PC-9 (cell line): ENCODE results near the gene FUT7. TPM values are rescaled to one million over a fixed set of nuclear protein-coding genes. Genes with fewer than 3 reads are reported as not detected.

ENCODE experiments used
- BruUV-seq: library from RNA; stranded (reverse); fragments of 400-500 nt; replicated peaks from 2 replicates; lab custom pipeline; 2021; lab: Mats Ljungman, UMichigan
- CTCF ChIA-PET: fragments of 300-600 bp; sonication (Branson Sonifier 250); formaldehyde crosslinking; loops from one replicate; lab custom pipeline; 2022; ENCODE audit warnings: antibody characterized with exemption; lab: Charles Lee
- POLR2A ChIA-PET: fragments of 300-600 bp; sonication (Branson Sonifier 250); formaldehyde crosslinking; loops from one replicate; lab custom pipeline; 2022; ENCODE audit warnings: antibody characterized with exemption; ENCODE audit not compliant: unreplicated experiment; lab: Charles Lee
- DNase-seq, 2 experiments: peaks; one replicate each; pipeline versions ENCODE4 v3.0.0 to v3.0.0-alpha.2; 2015 to 2022; ENCODE audit warnings: mixed read lengths in 1 of 2
- H2AFZ ChIP-seq: fragments of 200-600 bp; sonication (generic); 2 replicates; pipeline ENCODE4 v1.8.1; 2017; ENCODE audit warnings: antibody characterized with exemption
- H3F3A ChIP-seq: fragments of 200-600 bp; sonication (generic); 2 replicates; pipeline ENCODE4 v1.8.1; 2017; ENCODE audit warnings: antibody characterized with exemption, mild to moderate bottlenecking, low read depth; ENCODE audit not compliant: insufficient read depth
- H3K27ac ChIP-seq: fragments of 200-600 bp; sonication (generic); 2 replicates; pipeline ENCODE4 v1.6.1; 2016; ENCODE audit warnings: mixed run types
- H3K27me3 ChIP-seq: fragments of 200-600 bp; sonication (generic); 2 replicates; pipeline ENCODE4 v1.6.1; 2016; ENCODE audit warnings: low read depth, mixed run types; ENCODE audit not compliant: insufficient read depth
- H3K36me3 ChIP-seq: fragments of 200-600 bp; sonication (generic); 2 replicates; pipeline ENCODE4 v1.6.1; 2016; ENCODE audit warnings: low read depth, mixed run types
- H3K4me1 ChIP-seq: fragments of 200-600 bp; sonication (generic); replicated peaks from 2 replicates; pipeline ENCODE4 v1.6.1; 2016; ENCODE audit warnings: mixed run types; ENCODE audit not compliant: insufficient read depth
- H3K4me2 ChIP-seq: fragments of 200-600 bp; sonication (generic); 2 replicates; pipeline ENCODE4 v1.6.1; 2017; ENCODE audit warnings: mixed run types
- H3K4me3 ChIP-seq: fragments of 200-600 bp; sonication (generic); 2 replicates; pipeline ENCODE4 v1.6.1; 2016; ENCODE audit warnings: mixed run types
- H3K79me2 ChIP-seq: fragments of 200-600 bp; sonication (generic); 2 replicates; pipeline ENCODE4 v1.6.1; 2017; ENCODE audit warnings: low read depth, mixed run types
- H3K9me2 ChIP-seq: fragments of 200-600 bp; sonication (generic); 2 replicates; pipeline ENCODE4 v1.8.1; 2017; ENCODE audit warnings: mild to moderate bottlenecking; ENCODE audit not compliant: insufficient read depth
- H3K9me3 ChIP-seq: fragments of 200-600 bp; sonication (generic); 2 replicates; pipeline ENCODE4 v1.8.1; 2016; ENCODE audit warnings: low read depth; ENCODE audit not compliant: insufficient read depth
- H4K20me1 ChIP-seq: fragments of 200-600 bp; sonication (generic); 2 replicates; pipeline ENCODE4 v1.8.1; 2017; ENCODE audit not compliant: insufficient read depth
- EZH2 ChIP-seq: fragments of 200-600 bp; sonication (generic); IDR thresholded peaks from 2 replicates; pipeline ENCODE4 v1.8.0; 2017; ENCODE audit warnings: antibody characterized with exemption, low read depth
- intact Hi-C: fragments of 100-400 bp; cut with micrococcal nuclease; formaldehyde crosslinking; loops from one replicate; pipeline ENCODE4 v1.10.0; 2022; ENCODE audit not compliant: unreplicated experiment
- total RNA-seq: library from RNA; stranded (reverse); gene quantifications from 2 replicates; pipeline ENCODE4 v1.2.3, GENCODE V29; 2021
- TF ChIP-seq, protein P1 (sequence below): fragments of 200-600 bp; sonication (generic); conservative IDR thresholded peaks from 2 replicates; pipeline ENCODE4 v1.6.1; 2017; ENCODE audit warnings: mixed run types, antibody characterized with exemption, mild to moderate bottlenecking, moderate library complexity

Gene FUT7
- total RNA-seq, 1 experiment from 2014 or later = not detected

DNA sequence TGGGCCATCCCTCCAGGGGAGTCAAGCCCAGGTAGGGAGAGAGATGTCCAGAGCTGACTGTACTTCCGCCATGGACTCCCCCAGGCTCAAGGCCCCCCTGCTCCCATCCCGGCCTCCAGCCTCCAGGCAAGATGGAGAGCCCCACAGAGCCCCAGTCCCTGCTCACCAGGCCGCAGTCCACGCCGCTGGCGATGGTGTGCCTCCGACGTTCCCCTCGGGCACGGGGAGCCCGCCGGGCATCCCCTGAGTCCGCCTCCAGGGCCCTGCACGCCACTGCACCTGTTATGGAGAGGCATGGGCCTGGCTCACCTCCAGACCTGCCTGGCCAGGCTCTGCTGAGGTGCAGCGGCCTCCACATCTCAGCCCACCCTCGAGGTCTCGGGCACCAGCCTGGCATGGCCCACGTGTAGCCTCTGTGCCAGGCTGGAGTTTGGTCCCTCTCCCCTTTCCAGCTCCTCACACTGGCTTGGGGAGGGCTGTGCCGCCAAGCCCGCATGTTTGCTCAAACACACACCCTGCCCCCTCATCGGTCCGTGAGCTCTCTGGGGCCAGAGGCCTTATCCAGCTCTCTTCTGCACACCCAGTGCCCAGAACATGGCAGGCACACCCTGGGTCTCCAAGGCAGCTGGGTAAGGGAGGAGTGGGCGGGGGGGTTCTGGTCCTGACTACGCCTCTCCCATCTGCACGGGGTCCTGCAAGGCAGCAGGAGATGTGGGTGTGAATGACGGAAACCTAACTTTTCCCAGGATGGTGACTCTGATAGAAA, 34.4 kb upstream of the FUT7 start:
- H2AFZ ChIP-seq = no peak overlapping the region
- no peaks in the 10 kb centered on the region for H3K36me3 ChIP-seq
- no peak for TF ChIP-seq EZH2
- TF ChIP-seq, protein P1, sequence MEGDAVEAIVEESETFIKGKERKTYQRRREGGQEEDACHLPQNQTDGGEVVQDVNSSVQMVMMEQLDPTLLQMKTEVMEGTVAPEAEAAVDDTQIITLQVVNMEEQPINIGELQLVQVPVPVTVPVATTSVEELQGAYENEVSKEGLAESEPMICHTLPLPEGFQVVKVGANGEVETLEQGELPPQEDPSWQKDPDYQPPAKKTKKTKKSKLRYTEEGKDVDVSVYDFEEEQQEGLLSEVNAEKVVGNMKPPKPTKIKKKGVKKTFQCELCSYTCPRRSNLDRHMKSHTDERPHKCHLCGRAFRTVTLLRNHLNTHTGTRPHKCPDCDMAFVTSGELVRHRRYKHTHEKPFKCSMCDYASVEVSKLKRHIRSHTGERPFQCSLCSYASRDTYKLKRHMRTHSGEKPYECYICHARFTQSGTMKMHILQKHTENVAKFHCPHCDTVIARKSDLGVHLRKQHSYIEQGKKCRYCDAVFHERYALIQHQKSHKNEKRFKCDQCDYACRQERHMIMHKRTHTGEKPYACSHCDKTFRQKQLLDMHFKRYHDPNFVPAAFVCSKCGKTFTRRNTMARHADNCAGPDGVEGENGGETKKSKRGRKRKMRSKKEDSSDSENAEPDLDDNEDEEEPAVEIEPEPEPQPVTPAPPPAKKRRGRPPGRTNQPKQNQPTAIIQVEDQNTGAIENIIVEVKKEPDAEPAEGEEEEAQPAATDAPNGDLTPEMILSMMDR = no peak
- peaks cover 25% of the 10 kb centered on the region for H3K4me1 ChIP-seq
- H3K79me2 ChIP-seq = peaks cover 18% of the 10 kb centered on the region; the same call in 1 of the 2 replicates
- no peak overlapping the region for H3K27ac ChIP-seq
- ChIA-PET POLR2A (interaction anchor here (0.6 kb wide), 1 partner anchor 190 kb away, joined by 3 read pairs; no protein-coding TSS in a partner anchor), CTCF (interaction anchor here (0.7 to 3.3 kb wide), 4 partner anchors 19 to 118 kb away, joined by 3 to 19 read pairs (median 9); partner anchors contain the start of gene NPDC1)
- no peaks in the 10 kb centered on the region for H3K9me3 ChIP-seq
- H3F3A ChIP-seq = peaks cover 13% of the 10 kb centered on the region
- no peaks in the 10 kb centered on the region for H3K27me3 ChIP-seq
- no peaks in the 10 kb centered on the region for H3K9me2 ChIP-seq
- no TSS peak for BruUV-seq
- intact Hi-C loops = no loop called here
- no peak overlapping the region for H3K4me2 ChIP-seq
- no peak for DNase-seq
- peaks cover 10% of the 10 kb centered on the region; the same call in 1 of the 2 replicates for H4K20me1 ChIP-seq
- H3K4me3 ChIP-seq = no peak overlapping the region

DNA sequence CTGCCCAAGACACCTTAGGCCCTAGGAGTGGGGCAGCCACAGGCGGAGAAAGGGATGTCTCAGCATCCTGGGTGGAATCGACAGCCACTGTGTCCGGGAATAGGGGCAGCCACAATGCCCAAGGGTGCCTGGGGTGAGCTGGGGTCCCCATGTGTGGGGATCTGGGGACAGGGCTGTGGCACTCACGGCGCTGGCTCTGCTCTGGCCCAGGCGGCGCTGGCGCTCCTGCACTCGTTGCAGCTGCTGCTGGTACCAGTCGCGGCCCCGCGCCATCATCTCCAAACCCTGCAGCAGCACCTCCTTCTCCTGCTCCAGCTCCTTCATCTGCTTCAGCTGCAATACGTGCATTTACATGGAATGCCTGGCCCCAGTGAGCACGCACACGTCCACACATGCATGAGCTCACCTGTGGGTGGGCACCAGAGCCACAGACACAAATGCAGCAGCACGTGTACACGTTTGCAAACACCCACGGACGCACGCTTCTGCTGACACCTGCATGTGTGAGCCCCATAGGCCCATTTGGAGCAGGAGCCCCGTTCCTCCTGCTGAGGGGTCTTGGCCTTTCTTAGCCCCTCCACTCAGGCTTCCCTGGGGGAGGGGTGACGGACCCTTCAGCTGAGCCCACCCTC, 33.6 kb upstream of the FUT7 start:
- no peak for DNase-seq
- H3K4me3 ChIP-seq = no peak overlapping the region
- H3K27ac ChIP-seq = no peak overlapping the region
- H3K4me2 ChIP-seq = no peak overlapping the region
- H4K20me1 ChIP-seq = peaks cover 10% of the 10 kb centered on the region; the same call in 1 of the 2 replicates
- H3K9me2 ChIP-seq = no peaks in the 10 kb centered on the region
- no peaks in the 10 kb centered on the region for H3K9me3 ChIP-seq
- H2AFZ ChIP-seq = no peak overlapping the region
- H3K36me3 ChIP-seq = no peaks in the 10 kb centered on the region
- BruUV-seq = no TSS peak
- TF ChIP-seq EZH2 = no peak
- TF ChIP-seq, protein P1 = no peak
- intact Hi-C loops = no loop called here
- H3F3A ChIP-seq = peaks cover 9% of the 10 kb centered on the region
- CTCF ChIA-PET = interaction anchor here (3.3 kb wide), 1 partner anchor 19 kb away, joined by 19 read pairs; the partner anchor contains the start of gene NPDC1
- POLR2A ChIA-PET = interaction anchor here (0.6 kb wide), 1 partner anchor 191 kb away, joined by 3 read pairs; no protein-coding TSS in a partner anchor
- peaks cover 18% of the 10 kb centered on the region for H3K4me1 ChIP-seq
- no peaks in the 10 kb centered on the region for H3K27me3 ChIP-seq
- peaks cover 18% of the 10 kb centered on the region; the same call in 1 of the 2 replicates for H3K79me2 ChIP-seq

DNA sequence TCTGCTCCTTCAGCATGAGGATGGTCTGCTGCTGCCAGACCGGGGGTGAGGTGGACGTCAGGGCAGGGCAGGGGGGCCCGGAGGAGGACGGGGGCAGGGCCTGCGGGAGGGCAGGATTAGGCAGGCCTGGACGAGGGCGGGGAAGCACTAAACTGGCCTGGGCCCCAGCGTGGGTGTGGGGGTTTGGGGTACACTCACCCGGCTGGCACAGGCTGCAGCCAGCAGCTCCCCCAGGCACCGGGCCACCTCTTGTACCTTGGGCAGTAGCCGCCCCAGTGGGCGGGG, 32.9 kb upstream of the FUT7 start:
- no peak for TF ChIP-seq EZH2
- TF ChIP-seq, protein P1 = no peak

More for the DNA sequence above, 32.9 kb upstream of the FUT7 start:
- H3K36me3 ChIP-seq = no peaks in the 10 kb centered on the region
- H3K79me2 ChIP-seq = peaks cover 18% of the 10 kb centered on the region; the same call in 1 of the 2 replicates
- BruUV-seq = no TSS peak
- H3K9me3 ChIP-seq = no peaks in the 10 kb centered on the region
- CTCF ChIA-PET = no interaction called here
- H3F3A ChIP-seq = peaks cover 9% of the 10 kb centered on the region
- no peak overlapping the region for H2AFZ ChIP-seq
- H3K4me3 ChIP-seq = no peak overlapping the region
- no peak overlapping the region for H3K27ac ChIP-seq
- POLR2A ChIA-PET = no interaction called here
- intact Hi-C loops = no loop called here
- no peak overlapping the region for H3K4me2 ChIP-seq
- no peak for DNase-seq
- no peaks in the 10 kb centered on the region for H3K9me2 ChIP-seq
- H3K27me3 ChIP-seq = no peaks in the 10 kb centered on the region
- peaks cover 10% of the 10 kb centered on the region; the same call in 1 of the 2 replicates for H4K20me1 ChIP-seq
- peaks cover 18% of the 10 kb centered on the region for H3K4me1 ChIP-seq
